PC-3 (cell line): ENCODE results near the gene P3H2.

Experiments
- EZH2phosphoT487 ChIP-seq: fragments of 300-600 bp; sonication (generic); IDR thresholded peaks from 2 replicates; pipeline ENCODE4 v1.6.1; 2018; ENCODE audit warnings: mild to moderate bottlenecking, antibody characterized with exemption, low read length, borderline replicate concordance
- TF ChIP-seq, protein P1 (sequence below): fragments of 300-600 bp; sonication (generic); conservative IDR thresholded peaks from 2 replicates; pipeline ENCODE4 v1.5.1; 2017; ENCODE audit warnings: antibody characterized with exemption, low read depth, mild to moderate bottlenecking, low read length

DNA sequence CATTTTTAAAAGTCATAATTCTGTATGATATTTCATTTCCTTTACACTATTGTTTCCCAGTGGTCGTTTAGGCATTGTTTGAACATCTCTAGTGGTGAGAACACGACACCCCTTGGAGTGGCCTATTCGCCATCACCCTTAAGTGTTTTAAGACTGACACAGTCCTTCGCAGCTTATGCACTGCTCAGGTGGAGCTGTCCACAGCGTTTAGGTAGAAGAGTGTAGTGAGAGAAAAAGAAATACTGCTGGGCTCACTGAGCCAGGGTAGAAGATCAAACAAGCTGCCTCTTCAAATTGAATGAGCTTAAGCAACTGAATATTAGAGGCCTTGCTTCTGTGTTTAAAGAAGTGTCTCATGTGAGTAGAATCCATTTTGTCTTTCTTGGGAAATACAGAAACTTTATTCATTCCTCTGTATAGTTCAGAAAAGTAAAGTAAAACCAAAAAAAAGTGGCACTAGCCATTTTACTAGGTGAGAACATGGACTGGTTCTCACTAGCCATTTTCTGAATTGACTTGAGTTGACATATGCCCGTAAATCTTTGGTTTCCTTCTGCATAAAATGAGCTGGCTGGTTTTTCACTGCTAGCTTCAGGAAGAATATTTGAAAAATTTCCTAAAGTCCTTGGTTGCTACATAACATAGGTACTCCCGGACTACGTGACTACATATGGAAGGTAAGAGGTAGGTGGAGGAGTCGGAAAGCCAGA lies 155.9 kb downstream of the P3H2 start:
- TF ChIP-seq, protein P1, sequence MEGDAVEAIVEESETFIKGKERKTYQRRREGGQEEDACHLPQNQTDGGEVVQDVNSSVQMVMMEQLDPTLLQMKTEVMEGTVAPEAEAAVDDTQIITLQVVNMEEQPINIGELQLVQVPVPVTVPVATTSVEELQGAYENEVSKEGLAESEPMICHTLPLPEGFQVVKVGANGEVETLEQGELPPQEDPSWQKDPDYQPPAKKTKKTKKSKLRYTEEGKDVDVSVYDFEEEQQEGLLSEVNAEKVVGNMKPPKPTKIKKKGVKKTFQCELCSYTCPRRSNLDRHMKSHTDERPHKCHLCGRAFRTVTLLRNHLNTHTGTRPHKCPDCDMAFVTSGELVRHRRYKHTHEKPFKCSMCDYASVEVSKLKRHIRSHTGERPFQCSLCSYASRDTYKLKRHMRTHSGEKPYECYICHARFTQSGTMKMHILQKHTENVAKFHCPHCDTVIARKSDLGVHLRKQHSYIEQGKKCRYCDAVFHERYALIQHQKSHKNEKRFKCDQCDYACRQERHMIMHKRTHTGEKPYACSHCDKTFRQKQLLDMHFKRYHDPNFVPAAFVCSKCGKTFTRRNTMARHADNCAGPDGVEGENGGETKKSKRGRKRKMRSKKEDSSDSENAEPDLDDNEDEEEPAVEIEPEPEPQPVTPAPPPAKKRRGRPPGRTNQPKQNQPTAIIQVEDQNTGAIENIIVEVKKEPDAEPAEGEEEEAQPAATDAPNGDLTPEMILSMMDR, result no peak
- TF ChIP-seq EZH2phosphoT487, result no peak
